ENCODE results near the gene SERGEF. TPM values are rescaled to one million over a fixed set of nuclear protein-coding genes. Genes with fewer than 3 reads are reported as not detected.

The SERGEF gene
- polyA plus RNA-seq, 3 donors, result 20.0 to 46.7 (median 30.0) TPM

GRCh38 chr11:17848715-17849114 is 164.1 kb downstream of the SERGEF start:
- 94 to 100% (median 96%) methylated on average over 2 of the region's 2 CpGs for WGBS, 3 donors
- H3K27ac ChIP-seq (ENCODE audit: low read depth, low read length), result no peak overlapping the region

- WGBS, 3 donors, result 67 to 80% (median 76%) methylated on average over 7 of the region's 7 CpGs
- no peak overlapping the region for H3K27ac ChIP-seq (ENCODE audit: low read depth, low read length)
Measured at GRCh38 chr11:17846852-17847453, 165.9 kb downstream of the SERGEF start.

DNA sequence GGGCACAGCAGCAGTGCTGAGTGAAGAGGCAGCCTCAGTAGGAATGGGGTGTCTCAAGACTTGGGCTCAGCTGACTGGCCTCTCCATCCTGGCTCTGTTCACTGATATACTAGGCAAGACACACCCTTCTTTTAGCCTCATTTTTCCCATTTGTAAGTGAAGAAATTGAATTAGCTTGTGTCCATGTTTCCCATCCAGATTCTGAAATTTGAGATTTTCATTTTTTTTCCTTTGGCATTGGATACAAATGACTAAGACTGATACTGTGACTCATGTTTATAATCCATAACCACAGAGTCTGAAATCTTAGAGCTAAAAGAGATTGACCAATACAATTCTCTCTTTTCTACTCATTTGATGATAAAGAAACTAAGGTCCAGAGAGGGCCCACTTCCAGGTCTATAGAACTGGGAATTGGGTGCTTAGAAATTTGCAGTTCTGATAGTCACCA is 167.4 kb downstream of the SERGEF start:
- H3K27ac ChIP-seq (ENCODE audit: low read depth, low read length), result no peak overlapping the region

DNA sequence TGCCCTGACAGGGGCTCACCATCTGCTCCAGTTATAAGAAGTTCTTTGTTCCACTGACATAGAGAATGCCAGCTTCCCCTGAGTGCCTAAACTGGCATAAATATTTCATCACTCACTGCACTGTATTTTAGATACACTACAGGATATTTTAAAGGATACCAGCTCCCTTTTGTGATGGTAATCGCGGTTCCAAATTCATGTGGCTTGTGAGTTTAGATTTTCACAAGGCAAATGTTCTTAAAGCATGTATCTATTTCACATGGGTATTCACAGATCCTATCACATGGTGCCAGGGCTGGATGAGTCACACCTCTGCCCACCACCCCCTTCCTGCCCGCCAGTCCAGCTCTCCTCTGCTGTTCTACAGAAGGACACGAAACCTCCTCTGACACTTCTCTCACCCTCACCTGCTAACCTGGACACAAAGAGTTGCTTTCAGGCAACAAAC is 172.7 kb downstream of the SERGEF start:
- 90 to 97% (median 91%) methylated on average over 4 of the region's 4 CpGs for WGBS, 3 donors

GRCh38 chr11:17839450-17839849 is 173.4 kb downstream of the SERGEF start:
- no peak overlapping the region for H3K27ac ChIP-seq (ENCODE audit: low read depth, low read length)
- 90 to 92% (median 92%) methylated on average over 5 of the region's 5 CpGs for WGBS, 3 donors

More for the DNA sequence above, 172.7 kb downstream of the SERGEF start:
- no peak overlapping the region for H3K27ac ChIP-seq (ENCODE audit: low read depth, low read length)

DNA sequence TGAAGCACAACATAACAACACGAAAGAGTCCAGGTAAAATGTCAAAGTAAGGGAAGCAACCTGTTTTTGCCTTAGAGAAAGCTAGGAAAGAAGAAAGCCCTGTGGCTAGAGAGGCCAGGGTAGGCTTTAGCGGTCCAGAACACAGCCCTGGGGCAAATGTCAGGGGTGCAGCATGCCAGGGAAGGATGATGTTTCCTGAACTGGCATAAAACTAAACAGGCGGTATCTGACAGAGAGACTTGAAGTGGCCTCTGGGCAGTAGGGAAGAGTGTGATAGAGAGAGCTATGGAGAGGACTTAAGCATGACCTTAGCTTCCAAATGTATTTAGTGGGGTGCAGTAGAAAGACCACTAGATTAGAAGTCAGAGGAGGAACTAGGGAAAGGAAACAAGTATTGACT is 174.7 kb downstream of the SERGEF start:
- no peak overlapping the region for H3K27ac ChIP-seq (ENCODE audit: low read depth, low read length)
- 96 to 98% (median 97%) methylated on average over 3 of the region's 3 CpGs for WGBS, 3 donors

DNA sequence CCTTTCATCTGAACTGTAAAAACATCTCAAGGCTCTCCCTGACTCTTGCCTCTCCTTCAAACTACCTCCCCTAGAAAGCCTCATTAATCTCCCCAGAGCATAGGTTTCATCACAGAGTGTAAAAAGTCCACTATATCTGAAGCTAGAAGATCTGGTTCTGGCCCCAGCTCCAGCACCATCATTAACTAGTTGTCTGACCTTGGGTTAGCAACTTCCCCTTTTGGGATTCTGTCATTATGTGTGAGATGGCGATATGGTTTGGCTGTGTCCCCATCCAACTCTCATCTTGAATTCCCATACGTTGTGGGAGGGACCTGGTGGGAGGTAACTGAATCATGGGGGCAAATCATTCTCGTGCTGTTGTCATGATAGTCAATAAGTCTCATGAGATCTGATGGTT is 181.0 kb downstream of the SERGEF start:
- WGBS, 3 donors, result 86 to 95% (median 93%) methylated on average over 3 of the region's 3 CpGs

DNA sequence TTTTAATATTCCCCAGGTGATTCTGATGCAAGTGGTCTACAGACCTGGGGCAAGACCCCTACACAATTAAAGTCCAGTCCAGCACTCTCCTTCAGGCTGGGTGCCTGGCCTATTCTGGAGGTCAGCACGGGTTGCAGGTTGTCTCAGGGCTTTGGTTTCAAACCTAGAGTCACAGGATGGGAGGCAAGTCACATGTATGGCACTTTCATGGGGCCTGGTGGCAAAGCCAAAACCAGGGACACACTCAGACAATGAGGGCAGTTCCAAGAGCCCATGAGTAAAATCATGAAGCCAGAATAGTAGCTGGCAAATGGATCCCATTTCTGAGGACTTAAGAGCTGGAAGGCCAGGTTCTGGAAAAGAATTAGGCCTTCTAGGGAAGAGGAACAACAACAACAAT is 181.6 kb downstream of the SERGEF start:
- 93 to 100% (median 96%) methylated on average over 1 of the region's 1 CpG for WGBS, 3 donors
- no peak overlapping the region for H3K27ac ChIP-seq (ENCODE audit: low read depth, low read length)

More for the DNA sequence above, 181.0 kb downstream of the SERGEF start:
- H3K27ac ChIP-seq (ENCODE audit: low read depth, low read length), result no peak overlapping the region

- WGBS, 3 donors, result 60 to 79% (median 61%) methylated on average over 9 of the region's 9 CpGs
- H3K27ac ChIP-seq (ENCODE audit: low read depth, low read length), result no peak overlapping the region
Measured at GRCh38 chr11:17828311-17828751, 184.5 kb downstream of the SERGEF start.

GRCh38 chr11:17827006-17827405 is 185.8 kb downstream of the SERGEF start:
- WGBS, 3 donors, result 90 to 96% (median 90%) methylated on average over 5 of the region's 5 CpGs

GRCh38 chr11:17822401-17822781 is 190.5 kb downstream of the SERGEF start:
- WGBS, 3 donors, result 65 to 77% (median 71%) methylated on average over 5 of the region's 5 CpGs
- no peak overlapping the region for H3K27ac ChIP-seq (ENCODE audit: low read depth, low read length)

More at GRCh38 chr11:17827006-17827405, 185.8 kb downstream of the SERGEF start:
- H3K27ac ChIP-seq (ENCODE audit: low read depth, low read length), result no peak overlapping the region

- WGBS, 3 donors, result 37 to 76% (median 47%) methylated on average over 4 of the region's 4 CpGs
Measured at GRCh38 chr11:17821648-17822400, 191.0 kb downstream of the SERGEF start.

GRCh38 chr11:17816232-17816931 is 196.5 kb downstream of the SERGEF start:
- H3K27ac ChIP-seq (ENCODE audit: low read depth, low read length), result no peak overlapping the region
- WGBS, 3 donors, result 55 to 75% (median 57%) methylated on average over 4 of the region's 4 CpGs

More at GRCh38 chr11:17821648-17822400, 191.0 kb downstream of the SERGEF start:
- no peak overlapping the region for H3K27ac ChIP-seq (ENCODE audit: low read depth, low read length)

DNA sequence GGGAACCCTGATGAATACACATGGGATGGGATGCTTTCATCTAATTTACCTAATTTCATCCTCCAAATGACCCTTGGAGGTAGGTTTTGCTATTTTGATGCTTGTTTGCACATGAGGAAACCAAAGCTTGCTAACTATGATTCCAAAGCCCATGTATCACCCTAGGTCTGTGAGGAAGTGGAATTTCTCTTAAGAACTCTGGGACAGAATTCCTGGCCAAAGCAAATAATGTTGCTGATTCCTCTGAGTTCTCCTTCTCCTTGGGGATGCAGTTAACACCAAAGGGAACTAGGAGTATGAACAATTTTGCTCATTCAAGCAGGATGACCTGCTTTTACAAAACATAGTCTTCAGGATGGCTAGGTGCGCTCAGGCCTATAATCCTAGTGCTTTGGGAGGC is 198.3 kb downstream of the SERGEF start:
- 96 to 97% (median 97%) methylated on average over 1 of the region's 1 CpG for WGBS, 3 donors
- H3K27ac ChIP-seq (ENCODE audit: low read depth, low read length), result no peak overlapping the region

DNA sequence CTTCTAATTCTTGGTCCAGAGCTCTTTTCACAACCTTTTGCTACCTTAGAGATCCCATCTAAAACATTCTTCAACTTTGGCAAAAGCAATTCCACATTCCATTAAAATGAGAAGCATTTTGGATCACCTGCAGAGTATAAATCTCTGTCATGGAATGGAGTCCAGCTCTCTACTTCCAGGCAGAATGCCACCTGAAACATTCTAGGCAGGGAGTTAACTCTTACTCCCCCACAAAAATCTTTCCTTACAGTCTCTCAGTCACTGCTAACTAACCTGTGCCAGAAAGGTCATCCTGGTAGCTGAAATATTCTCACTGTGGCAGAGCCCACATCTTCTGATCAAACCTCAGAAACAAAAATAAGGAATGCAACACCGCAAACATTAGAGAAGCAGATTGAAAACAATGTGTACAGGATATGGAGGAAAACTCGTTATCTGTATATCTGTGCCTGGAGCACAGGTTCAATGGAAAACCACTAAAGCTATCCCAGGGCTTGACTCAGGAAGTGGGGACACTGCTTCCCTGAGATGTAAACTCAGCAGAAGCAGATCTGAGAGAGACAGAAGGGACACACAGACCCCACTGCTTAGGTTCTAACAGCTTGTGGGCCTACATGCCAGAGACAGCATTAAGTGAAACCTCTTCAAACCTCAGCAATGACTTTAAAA is 199.3 kb downstream of the SERGEF start:
- WGBS, 3 donors, result 59 to 70% (median 68%) methylated on average over 2 of the region's 2 CpGs
- H3K27ac ChIP-seq (ENCODE audit: low read depth, low read length), result no peak overlapping the region

DNA sequence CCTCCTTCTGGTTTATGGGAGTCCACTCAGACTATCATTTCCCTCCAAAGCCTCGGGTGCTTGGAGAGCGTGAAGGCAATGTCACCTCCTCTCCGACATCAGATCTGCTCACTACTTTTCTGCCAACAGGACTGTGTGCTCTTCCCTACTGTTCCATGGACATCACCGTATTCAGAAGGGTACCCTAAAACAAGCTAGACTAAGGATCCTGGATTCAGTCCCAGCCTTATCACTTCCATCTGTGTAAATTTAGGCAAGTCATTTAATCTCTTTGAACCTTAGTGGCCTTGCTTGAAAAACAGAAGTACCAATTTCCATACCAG is 200.0 kb downstream of the SERGEF start:
- H3K27ac ChIP-seq (ENCODE audit: low read depth, low read length), result no peak overlapping the region
- 69 to 88% (median 75%) methylated on average over 4 of the region's 4 CpGs for WGBS, 3 donors

GRCh38 chr11:17812091-17812864 is 200.6 kb downstream of the SERGEF start:
- WGBS, 3 donors, result 43 to 63% (median 52%) methylated on average over 2 of the region's 2 CpGs
- no peak overlapping the region for H3K27ac ChIP-seq (ENCODE audit: low read depth, low read length)

GRCh38 chr11:17811352-17811751 is 201.5 kb downstream of the SERGEF start:
- 81 to 85% (median 82%) methylated on average over 7 of the region's 7 CpGs for whole genome bisulfite sequencing, 3 donors
- no peak overlapping the region for H3K27ac ChIP-seq (ENCODE audit: low read depth, low read length)

All from adipose tissue (tissue), 3 donors.